ENCODE data around the gene CCDC9B.

DNA sequence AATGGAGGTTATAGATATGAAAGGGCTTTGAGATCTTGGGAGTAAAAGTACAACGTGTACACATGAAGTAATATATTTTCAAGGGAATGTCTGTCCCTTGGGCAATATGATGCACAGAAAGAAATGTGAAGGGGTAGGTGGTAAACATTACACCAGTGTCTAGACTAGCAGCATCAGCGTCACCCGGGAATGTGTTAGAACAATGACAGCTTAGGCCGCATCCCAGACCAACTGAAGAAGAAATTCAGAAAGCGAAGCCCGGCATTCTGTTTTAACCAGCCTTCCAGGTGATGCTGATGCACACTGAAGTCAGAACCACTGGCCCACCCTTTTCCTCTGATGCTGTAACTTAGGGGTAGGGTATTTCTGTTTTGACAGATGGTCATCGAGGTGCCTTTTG is 10.9 kb downstream of the CCDC9B start:
- TF ChIP-seq EZH2 (optimal IDR thresholded peaks at IDR 0.05; ENCODE audit: low read depth, low read length): no peak
- TF ChIP-seq, protein P1, sequence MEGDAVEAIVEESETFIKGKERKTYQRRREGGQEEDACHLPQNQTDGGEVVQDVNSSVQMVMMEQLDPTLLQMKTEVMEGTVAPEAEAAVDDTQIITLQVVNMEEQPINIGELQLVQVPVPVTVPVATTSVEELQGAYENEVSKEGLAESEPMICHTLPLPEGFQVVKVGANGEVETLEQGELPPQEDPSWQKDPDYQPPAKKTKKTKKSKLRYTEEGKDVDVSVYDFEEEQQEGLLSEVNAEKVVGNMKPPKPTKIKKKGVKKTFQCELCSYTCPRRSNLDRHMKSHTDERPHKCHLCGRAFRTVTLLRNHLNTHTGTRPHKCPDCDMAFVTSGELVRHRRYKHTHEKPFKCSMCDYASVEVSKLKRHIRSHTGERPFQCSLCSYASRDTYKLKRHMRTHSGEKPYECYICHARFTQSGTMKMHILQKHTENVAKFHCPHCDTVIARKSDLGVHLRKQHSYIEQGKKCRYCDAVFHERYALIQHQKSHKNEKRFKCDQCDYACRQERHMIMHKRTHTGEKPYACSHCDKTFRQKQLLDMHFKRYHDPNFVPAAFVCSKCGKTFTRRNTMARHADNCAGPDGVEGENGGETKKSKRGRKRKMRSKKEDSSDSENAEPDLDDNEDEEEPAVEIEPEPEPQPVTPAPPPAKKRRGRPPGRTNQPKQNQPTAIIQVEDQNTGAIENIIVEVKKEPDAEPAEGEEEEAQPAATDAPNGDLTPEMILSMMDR (IDR thresholded peaks at IDR 0.05; ENCODE audit: low read length): no peak
